T-helper 2 cell treated with Interferon-gamma antibody and Interleukin-4, amounts not matched to agents 100 ng/mL and 5 ng/mL, for 36 hours (primary cell): ENCODE results near the gene SORL1. TPM values are rescaled to one million over a fixed set of nuclear protein-coding genes. Genes with fewer than 3 reads are reported as not detected.
"Not testable (repeated sequence)": the region's sequence is repeated elsewhere in the genome, so short reads cannot be mapped to it uniquely, and the experiment has no call there.

ENCODE experiments used
- intact Hi-C: fragments of 100-400 bp; cut with micrococcal nuclease; formaldehyde crosslinking; loops from one replicate; pipeline ENCODE4 v1.15.1; 2023
- total RNA-seq: library from RNA; stranded (reverse); gene quantifications from 2 replicates; pipeline ENCODE4 v1.2.3, GENCODE V29; 2022

SORL1 gene
- total RNA-seq, 1 donor from 2014 or later, result 110 TPM

DNA sequence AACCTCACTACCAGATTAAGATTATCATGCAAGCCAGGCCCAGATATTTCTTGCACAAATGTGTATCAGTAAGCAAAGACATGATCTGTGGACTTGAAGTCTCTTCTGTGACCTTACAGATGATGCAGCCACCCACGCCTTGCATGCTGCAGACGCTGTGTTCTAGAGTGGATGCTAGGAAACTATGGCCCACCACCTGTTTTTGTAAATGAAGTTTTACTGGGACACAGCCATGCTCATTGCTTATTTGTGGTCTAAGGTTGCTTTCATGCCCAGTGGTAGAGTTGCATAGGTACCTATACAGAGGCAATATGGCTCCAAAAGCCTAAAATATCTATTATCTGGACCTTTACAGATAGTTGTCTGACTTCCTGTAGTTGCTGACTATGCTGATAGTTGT lies 48.2 kb downstream of the SORL1 start:
- intact Hi-C loops, result no loop called here

DNA sequence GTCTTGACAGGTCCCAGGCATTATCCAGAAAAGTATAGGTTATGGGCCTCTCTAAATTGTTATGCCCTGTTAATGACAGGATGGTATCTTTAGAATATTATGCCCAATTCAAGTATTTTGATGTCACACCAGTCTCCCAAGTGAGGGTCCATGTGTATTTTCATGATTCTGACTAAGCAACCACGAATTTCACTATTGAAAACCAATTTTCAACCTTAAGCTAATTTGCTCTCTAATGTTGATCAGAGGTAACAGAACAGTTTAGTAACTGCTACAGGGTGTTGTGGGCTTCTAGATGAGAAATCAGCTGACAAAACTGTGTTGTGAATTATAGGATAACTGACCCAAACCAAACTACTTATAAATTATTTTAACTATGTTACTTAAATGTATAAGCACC lies 48.6 kb downstream of the SORL1 start:
- intact Hi-C loops, result no loop called here

DNA sequence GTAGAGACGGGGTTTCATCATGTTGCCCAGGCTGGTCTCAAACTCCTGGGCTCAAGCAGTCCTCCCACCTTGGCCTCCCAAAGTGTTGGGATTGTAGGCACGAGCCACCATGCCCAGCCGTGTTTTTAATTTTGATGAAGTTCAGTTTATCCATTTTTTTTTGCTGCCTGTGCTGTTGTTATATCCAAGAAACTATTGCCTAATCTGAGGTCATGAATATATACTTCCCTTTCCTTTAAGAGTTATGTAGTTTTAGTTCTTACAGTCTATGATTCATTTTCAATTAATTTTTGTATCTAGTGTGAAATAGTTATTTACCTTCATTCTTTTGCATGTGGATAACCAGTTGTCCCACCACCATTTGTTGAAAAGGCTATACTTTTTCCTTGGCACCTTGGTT lies 50.9 kb downstream of the SORL1 start:
- intact Hi-C loops, result no loop called here

DNA sequence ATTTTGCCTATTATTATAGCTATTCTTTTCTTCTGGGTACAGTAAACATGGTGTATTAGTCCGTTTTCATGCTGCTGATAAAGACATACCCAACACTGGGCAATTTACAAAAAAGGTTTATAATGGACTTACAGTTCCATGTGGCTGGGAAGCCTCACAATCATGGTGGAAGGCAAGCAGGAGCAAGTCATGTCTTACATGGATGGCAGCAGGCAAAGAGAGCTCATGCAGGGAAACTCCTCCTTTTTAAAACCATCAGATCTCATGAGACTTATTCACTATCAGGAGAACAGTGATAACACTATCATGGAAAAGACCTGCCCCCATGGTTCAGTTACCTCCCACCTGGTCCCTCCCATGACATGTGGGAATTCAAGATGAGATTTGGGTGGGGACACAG lies 54.1 kb downstream of the SORL1 start:
- intact Hi-C loops, result not testable (repeated sequence)

DNA sequence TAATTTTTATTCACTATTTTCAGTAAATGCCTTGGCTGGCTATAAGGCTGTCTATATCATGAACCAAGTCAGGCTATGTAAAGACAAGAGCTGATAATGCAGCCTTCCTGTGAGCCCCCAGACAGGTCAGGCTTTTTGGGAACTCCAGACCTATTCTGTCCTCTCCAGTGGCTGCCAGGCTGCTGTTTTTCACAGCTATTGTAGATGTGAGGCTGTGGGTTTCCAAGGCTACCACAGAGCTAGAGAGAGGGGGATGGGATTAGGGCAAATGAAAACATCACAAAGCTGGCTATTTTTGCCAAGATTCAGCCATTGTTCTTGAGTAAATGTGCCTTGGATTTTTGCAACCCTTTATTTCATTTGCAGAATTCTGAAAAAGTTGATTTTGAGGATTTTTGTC lies 56.3 kb downstream of the SORL1 start:
- intact Hi-C loops, result no loop called here

DNA sequence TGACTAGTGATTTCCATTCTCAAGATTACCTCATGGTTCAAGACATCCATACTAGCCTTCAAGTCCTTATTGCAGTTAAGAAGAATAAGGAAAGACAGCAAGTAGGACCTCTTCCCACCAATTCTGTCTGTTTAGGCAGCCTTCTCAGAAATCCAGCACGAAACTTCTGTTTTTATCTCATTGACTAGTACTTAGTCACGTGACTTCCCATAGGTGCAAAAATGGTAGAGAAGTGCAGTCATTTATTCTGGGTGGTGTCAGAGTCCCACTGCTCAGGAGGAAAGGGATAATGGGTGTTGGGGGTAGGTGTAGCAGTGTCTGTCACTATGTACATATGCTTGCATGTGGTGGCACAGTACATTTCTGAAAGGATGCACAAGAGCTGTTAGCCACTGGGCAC lies 58.3 kb downstream of the SORL1 start:
- intact Hi-C loops, result no loop called here

DNA sequence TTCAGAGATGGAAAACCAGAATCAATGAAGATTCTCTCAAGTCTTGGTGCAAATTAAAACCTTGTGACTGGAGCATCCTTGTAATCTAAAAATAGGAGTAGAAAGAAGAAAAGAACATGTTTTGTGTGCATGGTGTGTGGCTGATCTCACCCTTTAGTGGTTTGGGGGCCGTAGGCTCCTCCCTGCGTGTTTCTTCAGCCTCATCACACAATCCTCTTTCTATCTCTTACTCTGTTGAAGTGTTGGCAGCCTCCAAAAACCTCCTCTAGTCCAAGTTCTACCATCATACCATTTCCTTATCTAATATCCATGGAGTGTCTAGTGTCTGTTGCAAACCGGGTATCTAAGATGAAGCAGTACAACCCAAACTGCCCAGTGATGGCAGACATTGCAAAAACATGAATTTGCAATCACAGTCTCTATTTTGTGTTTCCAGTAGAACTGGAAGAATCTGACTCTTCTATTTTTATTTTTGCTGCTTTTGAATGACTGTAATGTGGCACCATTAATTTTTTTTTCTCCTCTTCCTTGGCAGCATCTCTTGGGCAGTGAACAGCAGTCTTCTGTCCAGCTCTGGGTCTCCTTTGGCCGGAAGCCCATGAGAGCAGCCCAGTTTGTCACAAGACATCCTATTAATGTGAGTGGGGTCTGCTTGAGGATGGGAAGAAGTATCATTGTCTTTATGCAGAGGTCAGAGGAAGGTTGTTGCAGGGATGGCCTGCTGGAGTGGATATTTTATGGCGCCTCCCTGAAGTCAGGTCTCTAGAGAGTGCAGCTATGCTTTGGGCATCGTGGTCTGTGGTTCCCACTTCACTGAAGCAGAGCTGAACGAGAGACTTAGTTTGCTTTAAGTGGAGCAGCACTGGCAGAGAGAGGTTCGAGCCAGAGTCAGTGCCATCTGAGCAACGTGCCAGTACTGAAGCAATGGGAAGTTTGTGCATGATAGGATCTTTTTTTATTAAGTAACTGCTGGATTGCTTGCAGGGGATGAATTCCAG lies 60.7 kb downstream of the SORL1 start:
- intact Hi-C loops, result no loop called here

DNA sequence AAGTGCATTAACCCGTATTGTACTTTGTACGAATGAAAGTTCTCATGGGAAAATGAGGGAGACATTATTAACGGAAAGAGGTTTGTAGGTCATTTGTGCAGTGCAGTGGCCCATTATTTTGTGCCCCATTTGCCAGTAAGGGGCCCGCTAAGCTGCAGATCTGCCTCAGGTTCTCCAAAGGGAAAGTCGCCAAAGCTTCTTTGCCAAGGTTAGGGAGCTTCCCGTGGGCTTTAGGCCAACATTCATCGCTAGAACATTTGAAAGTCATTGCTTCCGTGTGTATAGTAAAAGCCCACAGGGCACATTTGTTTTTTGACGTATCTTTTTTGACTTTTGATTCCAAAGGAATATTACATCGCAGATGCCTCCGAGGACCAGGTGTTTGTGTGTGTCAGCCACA lies 61.7 kb downstream of the SORL1 start:
- intact Hi-C loops, result no loop called here

DNA sequence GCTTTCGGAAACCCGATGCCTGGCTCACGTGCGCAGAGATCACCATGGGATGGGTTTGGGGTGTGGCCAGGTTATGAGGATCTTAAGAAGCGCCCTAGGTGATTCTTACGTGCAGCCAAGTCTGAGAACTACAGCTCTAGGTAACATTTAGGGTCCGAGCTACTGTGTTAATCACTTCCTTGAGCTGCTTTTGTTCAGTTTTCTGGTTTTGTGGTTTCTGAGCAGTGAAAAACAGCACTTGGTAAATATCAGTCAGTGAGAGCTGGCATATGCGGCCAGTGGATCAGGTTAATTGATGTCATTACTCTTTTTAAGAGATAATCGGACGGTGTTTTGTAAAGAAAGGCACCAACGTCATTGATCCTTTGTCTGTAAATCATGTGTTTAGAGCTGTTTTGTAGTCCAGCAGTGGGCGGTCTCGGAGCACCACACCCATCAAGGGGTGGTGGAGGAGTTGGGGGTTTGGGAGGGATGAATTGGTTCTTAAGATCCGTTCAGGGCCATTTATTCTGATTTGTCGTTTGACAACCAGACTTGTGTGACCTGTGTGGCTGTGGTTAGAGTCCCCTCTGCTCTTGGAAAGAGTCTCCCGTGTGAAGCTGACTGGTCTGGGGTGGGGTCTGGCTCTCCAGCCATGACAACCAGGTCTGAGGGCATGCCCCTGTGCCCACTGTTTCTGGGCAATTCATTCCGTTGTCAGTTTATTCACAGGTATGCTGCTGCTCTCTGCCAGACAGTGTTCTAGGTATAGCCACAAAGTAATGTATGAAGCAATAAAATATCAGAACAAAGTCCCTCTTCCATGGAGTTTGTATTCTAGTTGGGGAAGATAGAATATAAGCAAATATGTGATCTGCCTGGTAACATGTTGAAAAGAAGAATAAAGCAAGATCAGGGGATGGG lies 62.6 kb downstream of the SORL1 start:
- intact Hi-C loops, result no loop called here

DNA sequence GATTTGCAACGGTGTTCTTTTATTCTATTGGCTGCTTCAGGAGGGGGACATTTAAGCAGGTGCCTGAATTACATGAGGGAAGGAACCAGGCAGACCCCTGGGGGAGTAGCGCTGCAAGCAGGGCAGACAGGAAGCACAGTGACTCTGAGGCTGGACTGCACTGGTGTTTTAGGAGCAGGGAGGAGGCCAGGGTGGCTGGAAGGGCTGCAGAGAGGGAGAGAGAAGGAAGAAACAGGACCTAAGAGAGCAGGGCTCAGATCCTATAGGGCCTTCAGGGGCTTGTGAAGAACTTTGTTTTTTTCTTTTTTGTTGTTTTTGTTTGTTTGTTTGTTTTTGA lies 63.2 kb downstream of the SORL1 start:
- intact Hi-C loops, result no loop called here

DNA sequence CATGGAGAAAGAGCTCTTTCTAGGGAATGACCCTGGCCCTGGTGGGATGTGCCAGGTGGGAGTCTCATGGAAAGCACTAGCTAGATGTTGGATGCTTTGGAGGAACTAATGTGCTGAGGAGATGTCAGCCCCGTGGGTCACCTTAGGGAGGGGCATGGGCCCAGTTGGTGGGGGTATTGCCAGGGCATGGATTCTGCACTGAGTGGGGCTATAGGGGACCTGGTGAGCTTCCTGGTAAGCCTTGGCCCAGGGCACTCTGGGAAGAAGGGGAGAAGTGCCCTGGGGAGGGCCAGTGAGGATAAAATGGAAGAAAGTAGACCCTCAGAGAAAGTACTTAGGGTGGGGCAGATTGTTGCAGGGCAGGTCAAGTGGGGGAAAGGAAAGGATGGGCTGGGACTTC lies 65.9 kb downstream of the SORL1 start:
- intact Hi-C loops, result no loop called here

DNA sequence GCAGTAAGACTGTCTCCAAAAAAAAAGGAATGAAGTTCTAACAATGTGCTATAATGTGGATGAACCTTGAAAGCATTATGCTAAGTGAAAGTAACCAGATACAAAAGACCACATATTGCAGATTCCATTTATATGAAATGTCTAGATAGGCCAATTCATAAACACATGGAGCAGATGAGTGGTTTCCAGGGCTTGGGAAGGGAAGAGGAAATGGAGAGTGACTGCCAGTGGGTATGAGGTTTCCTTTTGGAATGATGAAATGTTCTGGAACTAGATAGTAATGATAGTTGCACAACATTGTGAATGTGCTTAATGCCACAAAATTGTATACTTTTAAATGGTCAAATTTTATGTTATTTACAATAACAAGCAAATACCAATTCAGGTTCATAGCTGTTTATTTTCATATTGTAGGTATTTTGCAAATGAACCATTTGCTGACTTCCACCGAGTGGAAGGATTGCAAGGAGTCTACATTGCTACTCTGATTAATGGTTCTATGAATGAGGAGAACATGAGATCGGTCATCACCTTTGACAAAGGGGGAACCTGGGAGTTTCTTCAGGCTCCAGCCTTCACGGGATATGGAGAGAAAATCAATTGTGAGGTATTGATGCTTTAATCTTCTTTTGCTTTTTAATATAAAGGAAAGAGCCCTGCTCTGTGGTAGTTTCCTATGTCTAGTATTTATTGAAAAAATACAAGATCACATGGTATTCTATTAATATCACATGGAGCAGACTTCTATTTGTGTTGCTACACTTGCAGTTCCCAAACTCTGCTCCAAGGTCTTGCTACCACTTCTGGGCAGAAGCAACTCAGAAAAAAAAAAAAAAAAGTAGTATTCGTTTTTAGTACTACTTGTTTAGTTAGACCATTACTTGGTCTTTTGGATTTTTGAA lies 68.4 kb downstream of the SORL1 start:
- intact Hi-C loops, result no loop called here

DNA sequence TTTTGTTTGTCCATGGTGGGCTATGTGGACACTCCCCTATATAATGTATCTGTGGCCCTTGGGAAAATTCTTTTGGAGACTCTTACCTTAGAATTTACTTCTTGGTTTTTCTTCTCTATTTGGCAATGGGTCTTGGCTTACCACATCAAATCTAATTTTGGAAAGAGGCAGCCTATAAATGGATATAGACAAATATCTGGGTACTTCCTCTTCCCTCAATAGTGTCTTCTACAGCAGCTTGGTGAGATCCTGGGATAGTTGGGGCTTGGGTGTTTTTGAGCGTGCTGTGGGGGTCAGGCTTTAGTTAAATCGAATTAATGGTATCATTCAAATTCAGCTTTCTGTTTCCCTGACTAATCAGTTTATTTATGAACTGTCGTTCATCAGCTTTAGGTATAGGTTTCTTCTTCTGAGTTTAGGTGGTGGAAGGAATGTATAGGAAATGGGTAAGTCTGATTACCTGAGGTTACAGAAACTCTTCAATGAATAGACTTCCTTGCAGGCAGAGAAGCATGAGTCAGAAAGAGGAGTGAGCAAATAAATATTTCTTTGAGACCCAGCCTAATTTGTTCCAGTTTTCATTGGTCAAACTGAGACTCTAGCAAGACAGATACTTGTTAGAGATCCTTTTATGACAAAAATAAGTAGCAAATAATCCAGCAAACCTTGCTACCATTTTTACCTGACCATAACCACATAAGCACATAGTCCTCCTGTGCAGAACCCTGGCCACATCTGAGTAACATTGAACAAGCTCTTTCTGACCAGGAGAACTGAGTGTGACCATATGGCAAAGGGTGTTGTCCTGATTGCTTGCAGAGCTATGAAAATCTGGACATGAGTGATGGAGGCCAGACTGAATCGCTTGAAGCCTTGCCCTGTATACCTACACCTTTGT lies 69.3 kb downstream of the SORL1 start:
- intact Hi-C loops, result no loop called here

DNA sequence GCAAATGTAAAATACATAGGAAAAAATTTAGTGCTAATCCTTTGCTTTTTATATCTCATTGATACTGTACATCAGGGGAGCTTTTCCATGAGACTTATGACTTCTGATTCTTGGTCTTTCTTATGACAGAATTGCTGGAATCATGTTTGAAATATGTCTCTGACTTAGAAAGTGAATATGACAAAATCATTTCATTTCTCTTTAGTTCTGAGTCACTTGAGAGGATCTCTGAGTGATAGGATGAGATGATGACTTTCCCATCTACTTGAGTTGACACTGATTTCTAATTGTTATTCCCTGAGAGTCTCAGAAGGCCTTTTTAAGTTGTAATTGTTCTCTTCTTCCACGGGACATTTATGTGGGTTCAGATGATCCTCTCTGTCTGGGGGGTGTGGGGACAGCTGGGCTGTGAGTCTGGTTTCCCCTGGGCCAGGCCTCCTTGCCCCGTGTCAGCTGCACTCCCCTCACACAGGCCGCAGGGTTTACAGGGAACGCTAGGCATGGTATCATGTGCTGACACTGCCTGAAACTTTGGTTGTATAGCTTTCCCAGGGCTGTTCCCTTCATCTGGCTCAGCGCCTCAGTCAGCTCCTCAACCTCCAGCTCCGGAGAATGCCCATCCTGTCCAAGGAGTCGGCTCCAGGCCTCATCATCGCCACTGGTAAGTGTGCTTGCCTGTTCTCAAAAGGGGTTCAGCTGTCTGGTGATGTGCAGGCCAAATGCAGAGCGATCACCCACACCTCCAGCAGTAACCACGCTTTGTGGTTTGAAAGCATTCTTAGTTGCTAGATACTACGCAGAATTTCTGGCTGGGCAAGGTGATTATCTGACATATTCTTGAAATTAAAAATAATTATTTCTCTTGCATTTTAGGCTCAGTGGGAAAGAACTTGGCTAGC lies 70.2 kb downstream of the SORL1 start:
- intact Hi-C loops, result no loop called here

DNA sequence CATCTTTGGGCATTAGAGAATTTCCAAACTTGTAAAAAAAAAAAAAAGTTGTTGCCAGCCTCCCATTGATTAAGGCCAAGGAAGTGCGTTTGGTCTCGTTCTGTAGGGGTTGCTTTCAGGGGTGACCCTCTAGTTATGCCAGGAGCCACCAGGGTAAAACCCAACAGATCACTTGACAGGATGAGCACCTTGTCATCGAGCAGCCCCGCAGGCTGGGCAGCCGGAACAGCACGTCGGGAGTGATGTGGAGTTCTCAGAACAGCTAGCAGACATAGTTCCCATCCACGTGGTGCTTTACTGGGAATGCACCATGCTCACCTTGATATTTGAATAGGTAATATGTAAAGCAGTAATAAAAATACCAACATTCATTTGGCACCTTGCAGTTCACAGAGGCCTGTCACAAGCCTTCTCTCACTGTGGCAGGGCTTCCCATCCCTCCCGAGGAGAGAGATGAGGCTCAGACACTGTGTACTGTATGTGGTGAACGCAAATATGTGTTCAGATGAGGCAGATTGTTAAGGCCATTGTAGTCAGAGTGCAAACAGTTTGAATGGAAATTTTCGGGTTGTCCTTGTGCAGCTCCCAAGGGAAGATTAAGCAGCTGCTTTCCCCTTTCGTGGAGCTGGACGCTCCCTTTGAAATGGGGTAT lies 71.6 kb downstream of the SORL1 start:
- intact Hi-C loops, result no loop called here

DNA sequence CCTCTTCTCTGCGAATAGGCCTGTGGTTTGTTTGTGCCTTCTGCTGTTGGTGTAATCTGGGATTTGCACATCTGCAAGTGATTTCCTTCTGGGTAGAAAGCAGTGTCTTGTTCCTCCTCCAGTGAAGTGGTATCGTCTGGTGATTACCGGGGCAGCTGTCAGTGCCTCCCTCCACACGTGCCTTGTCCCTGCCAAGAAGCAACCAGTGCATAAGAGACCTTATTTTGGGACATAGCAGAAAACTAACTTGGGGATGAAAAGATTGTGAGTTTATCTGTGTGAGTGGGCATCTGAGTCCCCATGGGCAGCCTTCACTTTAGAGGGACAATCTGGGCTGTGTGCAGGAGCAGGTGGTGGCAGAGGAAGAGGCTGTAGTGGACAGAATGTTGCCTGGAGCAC lies 72.1 kb downstream of the SORL1 start:
- intact Hi-C loops, result no loop called here

DNA sequence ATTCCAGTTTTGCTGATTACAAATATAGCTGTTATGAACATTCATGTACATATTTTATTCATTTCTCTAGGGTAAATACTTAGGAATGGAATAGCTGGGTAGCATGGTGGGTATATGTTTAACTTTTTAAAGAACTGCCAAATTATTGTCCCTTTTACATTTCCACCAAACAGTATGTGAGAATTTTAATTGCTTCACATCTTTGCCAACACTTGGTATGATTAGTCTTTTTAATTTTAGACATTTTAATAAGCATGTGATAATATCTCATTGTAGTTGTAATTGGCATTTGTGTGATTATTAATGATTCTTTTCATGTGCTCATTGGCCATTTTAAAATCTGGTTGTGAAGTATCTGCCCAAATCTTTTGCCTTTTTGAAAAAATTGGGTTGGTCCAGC lies 73.3 kb downstream of the SORL1 start:
- intact Hi-C loops, result no loop called here

DNA sequence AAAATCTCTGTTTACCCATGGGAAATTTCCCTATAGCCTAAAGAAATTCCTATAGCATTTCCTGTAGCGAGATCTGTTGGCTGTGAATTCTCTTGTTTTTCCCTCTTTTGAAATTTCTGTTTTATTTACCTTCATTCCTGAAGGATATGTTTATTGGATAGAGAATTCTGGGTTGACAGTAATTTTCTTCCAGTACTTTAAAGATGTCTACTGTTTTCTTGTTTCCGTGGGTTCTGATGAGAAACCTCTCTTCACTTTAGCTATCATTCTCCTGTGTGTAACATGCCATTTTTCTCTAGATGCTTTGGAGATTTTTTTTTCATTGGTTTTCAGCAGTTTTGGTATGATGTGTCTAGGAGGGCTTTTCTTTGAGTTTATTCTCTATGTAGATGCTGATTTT lies 78.1 kb downstream of the SORL1 start:
- intact Hi-C loops, result loop anchor here (10.0 kb wide), 1 partner anchor 45 kb away; no protein-coding TSS in a partner anchor

DNA sequence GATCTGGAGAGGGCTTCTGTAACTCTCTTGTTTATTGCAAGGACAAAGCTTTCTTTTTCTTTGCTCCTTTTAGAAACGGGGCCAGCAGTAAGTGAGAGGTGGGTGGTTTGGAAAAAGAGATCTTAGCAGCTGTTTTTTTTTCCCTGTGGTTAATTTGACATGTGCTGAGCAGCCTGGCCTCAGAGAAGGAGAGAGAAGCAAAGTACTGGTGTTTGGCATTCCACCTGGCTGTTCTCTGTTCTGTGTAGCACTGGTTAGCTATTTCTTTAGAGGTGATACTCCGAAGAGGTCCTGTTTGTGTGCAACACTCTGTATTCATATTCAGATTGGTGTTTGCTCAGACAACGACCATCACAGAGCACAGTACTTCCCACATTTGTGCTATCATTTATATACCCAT lies 81.5 kb downstream of the SORL1 start:
- intact Hi-C loops, result loop anchor here (10.0 kb wide), 1 partner anchor 49 kb away; no protein-coding TSS in a partner anchor
